H1 (cell line): ENCODE results near the gene FAM43B. TPM values are rescaled to one million over a fixed set of nuclear protein-coding genes. Genes with fewer than 3 reads are reported as not detected.

ENCODE experiments used
- CTCF ChIA-PET: fragments of 300-600 bp; sonication (Branson Sonifier 250); formaldehyde crosslinking; loops from one replicate; lab custom pipeline; 2021; ENCODE audit not compliant: partially characterized antibody; lab: Charles Lee
- POLR2A ChIA-PET: fragments of 300-600 bp; sonication (Branson Sonifier 250); formaldehyde crosslinking; loops from one replicate; lab custom pipeline; 2021; ENCODE audit warnings: inconsistent platforms; ENCODE audit not compliant: partially characterized antibody; lab: Charles Lee
- DNase-seq, 2 experiments: peaks; one replicate each; pipeline versions ENCODE4 v3.0.0 to v3.0.0-alpha.2; 2010 to 2022; ENCODE audit warnings: low spot score in 2 of 2, low read depth in 1 of 2, mixed read lengths in 1 of 2
- FAIRE-seq: peaks from 2 replicates; lab custom pipeline; 2011; peaks lifted over from hg19 to GRCh38; lab: Jason Lieb, UNC
- H2AFZ ChIP-seq: 2 replicates; pipeline ENCODE4 v1.8.1; 2012; ENCODE audit warnings: low read length, inconsistent platforms
- H2AK5ac ChIP-seq: 2 replicates; pipeline ENCODE4 v1.6.1; 2013; ENCODE audit warnings: low read depth, low read length
- H2BK120ac ChIP-seq: replicated peaks from 2 replicates; pipeline ENCODE3; 2013; ENCODE audit warnings: low read depth, low read length, inconsistent platforms
- H2BK12ac ChIP-seq: 2 replicates; pipeline ENCODE4 v1.6.1; 2013; ENCODE audit warnings: low read depth, low read length
- H2BK15ac ChIP-seq: 2 replicates; pipeline ENCODE4 v1.6.1; 2013; ENCODE audit warnings: low read length
- H2BK20ac ChIP-seq: 2 replicates; pipeline ENCODE4 v1.6.1; 2013; ENCODE audit warnings: low read length
- H2BK5ac ChIP-seq: 2 replicates; pipeline ENCODE4 v1.6.1; 2013; ENCODE audit warnings: low read depth, low read length
- H3K14ac ChIP-seq: 2 replicates; pipeline ENCODE4 v1.6.1; 2013; ENCODE audit warnings: inconsistent platforms; ENCODE audit not compliant: insufficient read length
- H3K18ac ChIP-seq: 2 replicates; pipeline ENCODE4 v1.6.1; 2013; ENCODE audit warnings: low read length; ENCODE audit errors: extremely low read depth
- H3K23ac ChIP-seq: 2 replicates; pipeline ENCODE4 v1.6.1; 2013; ENCODE audit warnings: inconsistent platforms; ENCODE audit not compliant: insufficient read length
- H3K23me2 ChIP-seq: 2 replicates; pipeline ENCODE4 v1.6.1; 2013; ENCODE audit warnings: low read depth, low read length
- H3K27ac ChIP-seq: 2 replicates; pipeline ENCODE4 v1.6.1; 2011; ENCODE audit warnings: low read depth, low read length, inconsistent platforms
- H3K27me3 ChIP-seq, 4 experiments: replicated peaks in 1 of 4; 1 replicate in 1 of 4; 2 replicates in 3 of 4; pipeline versions ENCODE4 v1.6.1 to v1.8.1; 2011 to 2013; ENCODE audit warnings: low read length in 3 of 4, mild to moderate bottlenecking in 3 of 4, inconsistent platforms in 2 of 4, mixed read lengths in 2 of 4, moderate library complexity in 1 of 4; ENCODE audit not compliant: control insufficient read depth in 3 of 4, insufficient read depth in 3 of 4; ENCODE audit errors: extremely low read depth in 1 of 4
- H3K36me3 ChIP-seq, 4 experiments: 2 replicates each; pipeline versions ENCODE4 v1.6.1 to v1.8.1; 2011 to 2013; ENCODE audit warnings: mild to moderate bottlenecking in 4 of 4, low read length in 3 of 4, moderate library complexity in 2 of 4, control low read depth in 1 of 4, inconsistent platforms in 1 of 4; ENCODE audit not compliant: insufficient read depth in 4 of 4, control insufficient read depth in 2 of 4
- H3K4ac ChIP-seq: replicated peaks from 2 replicates; pipeline ENCODE3; 2013; ENCODE audit warnings: low read length, low read depth, mixed read lengths, inconsistent platforms; ENCODE audit not compliant: insufficient read length
- H3K4me1 ChIP-seq, 4 experiments: replicated peaks in 1 of 4; 1 replicate in 1 of 4; 2 replicates in 3 of 4; pipeline versions ENCODE4 v1.6.1 to v1.8.1; 2011 to 2013; ENCODE audit warnings: low read length in 3 of 4, inconsistent platforms in 2 of 4, mixed read lengths in 1 of 4; ENCODE audit not compliant: insufficient read depth in 4 of 4, control insufficient read depth in 3 of 4
- H3K4me2 ChIP-seq, 2 experiments: 2 replicates each; pipeline versions ENCODE4 v1.6.1 to v1.8.1; 2011 to 2013; ENCODE audit warnings: low read depth in 2 of 2, low read length in 2 of 2, control low read depth in 1 of 2, inconsistent platforms in 1 of 2, mild to moderate bottlenecking in 1 of 2; ENCODE audit not compliant: insufficient read depth in 1 of 2
- H3K4me3 ChIP-seq, 4 experiments: fragments of 200-600, 300-600 bp in 1 of 4; sonication (generic), shearing (Covaris generic), sonication (Bioruptor Twin) in 1 of 4; 2 replicates each; pipeline versions ENCODE4 v1.5.1 to v1.8.1; 2011 to 2016; ENCODE audit warnings: low read length in 4 of 4, low read depth in 3 of 4, control low read depth in 2 of 4, inconsistent platforms in 2 of 4, mild to moderate bottlenecking in 2 of 4, mixed read lengths in 1 of 4, moderate library complexity in 1 of 4; ENCODE audit not compliant: insufficient read depth in 2 of 4; ENCODE audit errors: extremely low read depth in 1 of 4
- H3K56ac ChIP-seq: replicated peaks from 2 replicates; pipeline ENCODE3; 2013; ENCODE audit warnings: low read depth, mild to moderate bottlenecking, mixed read lengths, low read length, inconsistent platforms; ENCODE audit not compliant: insufficient read length
- H3K79me1 ChIP-seq: 2 replicates; pipeline ENCODE4 v1.6.1; 2013; ENCODE audit warnings: low read depth, low read length, control low read depth
- H3K79me2 ChIP-seq, 2 experiments: 2 replicates each; pipeline versions ENCODE4 v1.6.1 to v1.8.1; 2012 to 2013; ENCODE audit warnings: low read length in 2 of 2, mild to moderate bottlenecking in 2 of 2, inconsistent platforms in 1 of 2; ENCODE audit not compliant: insufficient read depth in 2 of 2, control insufficient read depth in 1 of 2
- H3K9ac ChIP-seq, 4 experiments: replicated peaks in 1 of 4; 1 replicate in 1 of 4; 2 replicates in 3 of 4; pipeline versions ENCODE4 v1.6.1 to v1.8.1; 2011 to 2013; ENCODE audit warnings: low read depth in 3 of 4, low read length in 3 of 4, control low read depth in 2 of 4, mild to moderate bottlenecking in 2 of 4, moderate library complexity in 2 of 4, inconsistent platforms in 1 of 4; ENCODE audit errors: extremely low read depth in 1 of 4
- H3K9me3 ChIP-seq, 2 experiments: 2 replicates each; pipeline versions ENCODE4 v1.6.1 to v1.8.1; 2012 to 2013; ENCODE audit warnings: mild to moderate bottlenecking in 2 of 2, moderate library complexity in 2 of 2, control low read depth in 1 of 2, inconsistent platforms in 1 of 2, low read depth in 1 of 2, low read length in 1 of 2, mixed read lengths in 1 of 2; ENCODE audit not compliant: insufficient read depth in 2 of 2
- H4K20me1 ChIP-seq, 2 experiments: replicated peaks in 1 of 2; 2 replicates each; pipeline versions ENCODE3 to v1.8.1; 2011 to 2013; ENCODE audit warnings: inconsistent platforms in 2 of 2, low read length in 2 of 2, mild to moderate bottlenecking in 1 of 2; ENCODE audit not compliant: insufficient read depth in 2 of 2, control insufficient read depth in 1 of 2
- H4K5ac ChIP-seq: 2 replicates; pipeline ENCODE4 v1.6.1; 2013; ENCODE audit warnings: low read length, low read depth, mixed read lengths, inconsistent platforms; ENCODE audit not compliant: insufficient read length
- H4K8ac ChIP-seq: 2 replicates; pipeline ENCODE4 v1.8.0; 2013; ENCODE audit warnings: mild to moderate bottlenecking, moderate library complexity, low read length, inconsistent platforms; ENCODE audit not compliant: insufficient read depth; ENCODE audit errors: extremely low read depth
- H4K91ac ChIP-seq: replicated peaks from 2 replicates; pipeline ENCODE3; 2013; ENCODE audit warnings: low read length, mixed read lengths, inconsistent platforms; ENCODE audit not compliant: insufficient read length
- ASH2L ChIP-seq: fragments of 200-600, 300-600 bp; sonication (generic); IDR thresholded peaks from one replicate; pipeline ENCODE4 v1.7.1; 2017; ENCODE audit warnings: low read length
- CREB1 ChIP-seq: IDR thresholded peaks from 2 replicates; pipeline ENCODE4 v1.6.1; 2012; ENCODE audit warnings: inconsistent platforms
- EZH2 ChIP-seq: fragments of 200-600 bp; sonication (generic); IDR thresholded peaks from 2 replicates; pipeline ENCODE4 v1.7.1; 2012; ENCODE audit warnings: low read depth, mild to moderate bottlenecking, moderate library complexity, low read length, inconsistent platforms; ENCODE audit not compliant: severe bottlenecking
- MAFK ChIP-seq: IDR thresholded peaks from 2 replicates; pipeline ENCODE4 v1.6.1; 2012; ENCODE audit warnings: low read depth, mild to moderate bottlenecking, improper control_type of control experiment, low read length
- POLR2A ChIP-seq, 2 experiments: IDR thresholded peaks; 1 replicate in 1 of 2; 2 replicates in 1 of 2; pipeline ENCODE4 v1.6.1; 2011; ENCODE audit warnings: low read depth in 2 of 2, low read length in 2 of 2, mild to moderate bottlenecking in 2 of 2; ENCODE audit errors: control extremely low read depth in 1 of 2
- POU5F1 ChIP-seq: IDR thresholded peaks from 2 replicates; pipeline ENCODE4 v1.6.1; 2011; ENCODE audit warnings: low read depth, mild to moderate bottlenecking, low read length, moderate library complexity
- WGBS, 2 experiments: shearing (Covaris generic) in 1 of 2; methylation state at CpG; one replicate each; pipeline versions ENCODE4 v1.1.6 to v1.1.7; 2013 to 2015; ENCODE audit warnings: low lambda C conversion rate in 2 of 2, mixed read lengths in 2 of 2, inconsistent platforms in 1 of 2, low coverage in 1 of 2, missing lambda C conversion rate in 1 of 2; ENCODE audit not compliant: insufficient replicate concordance in 2 of 2, insufficient coverage in 1 of 2, insufficient read length in 1 of 2; ENCODE audit errors: extremely low coverage in 1 of 2, missing lambda C conversion rate in 1 of 2; 5-methylcytosine and 5-hydroxymethylcytosine counted together
- polyA plus RNA-seq, 7 experiments: library from polyadenylated mRNA; depleted of rRNA in 3 of 7; stranded (reverse) in 5 of 7; unstranded in 2 of 7; fragments of >200 nt in 5 of 7; fragments of 200-250 nt in 2 of 7; gene quantifications; 1 replicate in 5 of 7; 2 replicates in 1 of 7; 4 replicates in 1 of 7; pipeline versions ENCODE4 v1.2.1 to v1.2.3, GENCODE V29; 2011 to 2013; ENCODE audit warnings: missing spikeins in 2 of 7, mixed read lengths in 2 of 7
- total RNA-seq: library from RNA; stranded (reverse); fragmentation: NEBNext Ultra II Directional; extraction: Animal tissue kit (Norgen Biotek cat#: 25700); gene quantifications from 2 replicates; pipeline ENCODE4 v1.2.1, GENCODE V29; 2021

The FAM43B gene
- total and polyA plus RNA-seq, 2 of the 8 experiments (the other 6 are each of a cell fraction or from before 2014, with no cell fraction given), result 0.88 to 2.2 TPM

DNA sequence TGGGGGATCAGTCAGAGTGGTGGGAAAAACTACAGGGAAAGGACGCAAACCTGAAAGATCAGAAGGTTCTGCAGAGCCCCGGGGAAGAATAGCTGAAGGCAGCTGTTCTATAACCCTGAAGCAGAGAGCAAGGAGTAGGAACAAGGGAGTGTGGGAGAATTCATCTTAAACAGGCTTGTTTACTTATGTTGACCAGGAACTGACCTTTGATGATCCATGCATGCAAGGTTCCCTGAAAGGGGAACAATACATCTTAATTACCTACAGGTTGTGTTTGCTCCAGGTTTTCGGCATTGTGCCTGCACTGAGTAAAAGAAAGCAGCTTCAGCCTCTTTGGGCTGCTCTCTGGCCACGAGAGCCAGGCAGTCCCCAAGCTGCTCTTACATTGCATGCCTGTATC is 18.7 kb upstream of the FAM43B start:
- Histone ChIP-seq H3K9ac (no peak overlapping the region), H3K4me3 (no peak overlapping the region), H3K23me2 (no peaks in the 10 kb centered on the region), H3K4me1 (no peaks in the 10 kb centered on the region), H4K8ac (no peak overlapping the region), H3K27ac (no peak overlapping the region), H2BK120ac (no peak overlapping the region), H2BK15ac (no peak overlapping the region), H3K14ac (no peak overlapping the region), H2BK12ac (0 out of 2 replicates have a peak overlapping the region, but pooled peaks have one; percentile 60), H3K23ac (no peak overlapping the region), H3K79me1 (no peaks in the 10 kb centered on the region), H2BK5ac (no peak overlapping the region), H4K5ac (no peak overlapping the region), H3K4me2 (no peak overlapping the region), H4K91ac (no peak overlapping the region), H3K79me2 (no peaks in the 10 kb centered on the region), H3K56ac (no peak overlapping the region), H3K9me3 (no peaks in the 10 kb centered on the region), H3K18ac (no peak overlapping the region), H4K20me1 (peaks cover 0 to 1% of the 10 kb centered on the region in 2 experiments), H3K4ac (no peak overlapping the region), H3K27me3 (peaks cover 0 to 6% (median 0%) of the 10 kb centered on the region in 4 experiments; a peak in 4 of 7 replicates), H3K36me3 (no peaks in the 10 kb centered on the region), H2BK20ac (no peak overlapping the region), H2AK5ac (no peak overlapping the region), H2AFZ (0 out of 2 replicates have a peak overlapping the region, but pooled peaks have one; percentile 31)
- TF ChIP-seq ASH2L (no peak), CREB1 (no peak), POU5F1 (no peak), MAFK (no peak), EZH2 (no peak), POLR2A (IDR thresholded peaks at IDR 0.05; ENCODE audit: control extremely low read depth in 1 of 2, low read depth in 2 of 2, low read length in 2 of 2) (no peak)
- WGBS, 2 experiments, result 83% methylated on average over 4 of the region's 4 CpGs; no CpG with 5 or more reads in 1 of the 2 experiments
- POLR2A ChIA-PET, result interaction anchor here (1.2 kb wide), 1 partner anchor 26 kb away, joined by 3 read pairs; the partner anchor contains the start of gene MUL1
- DNase-seq (no peak), FAIRE-seq (no peak)
- CTCF ChIA-PET, result interaction anchor here (0.8 to 2.8 kb wide), 5 partner anchors 9 to 11 kb away, joined by 3 to 9 read pairs (median 4); no protein-coding TSS in a partner anchor
